ENCODE measurements around the gene MATN4. TPM values are rescaled to one million over a fixed set of nuclear protein-coding genes. Genes with fewer than 3 reads are reported as not detected.

Gene MATN4
- total RNA-seq, 1 experiment from 2014 or later: 0.64 TPM

DNA sequence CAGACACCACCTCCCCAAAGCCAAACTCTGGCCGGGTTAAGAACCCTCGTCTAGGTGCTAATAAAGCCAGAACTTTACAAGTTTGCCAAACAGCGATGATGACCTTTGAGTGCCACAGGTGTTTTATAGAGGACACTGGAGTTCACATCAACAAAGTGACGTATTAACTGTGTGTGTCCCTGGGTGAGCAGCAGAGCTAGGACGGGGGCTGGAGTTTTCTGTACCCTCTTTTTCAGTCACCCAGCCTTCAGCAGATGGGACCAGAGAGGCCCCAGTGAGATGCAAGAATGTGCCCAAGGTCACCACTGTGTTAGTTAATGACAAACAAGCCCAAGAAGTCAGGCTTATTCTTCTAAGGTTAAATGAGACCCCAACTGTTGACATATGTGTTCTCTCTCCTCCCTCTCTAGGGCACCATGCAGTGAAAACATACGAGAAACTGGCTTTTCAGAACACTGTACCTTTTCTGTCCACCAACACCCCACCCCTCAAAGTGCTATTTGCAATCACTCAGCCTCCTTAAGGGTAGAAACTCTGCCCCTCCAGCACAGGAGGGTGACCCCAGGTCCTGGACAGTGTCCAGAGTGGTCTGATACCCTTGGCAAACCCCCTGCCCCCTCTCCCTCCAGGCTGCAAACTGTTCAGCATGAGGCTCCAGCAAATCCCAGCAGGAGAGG is 34.9 kb upstream of the MATN4 start:
- H3K9me3 ChIP-seq (ENCODE audit: control insufficient read depth in 1 of 2, insufficient read depth in 1 of 2, low read depth in 1 of 2, low read length in 2 of 2): no peaks in the 10 kb centered on the region
- ChIA-PET CTCF (interaction anchor here (1.0 kb wide), 1 partner anchor 428 kb away, joined by 3 read pairs; no protein-coding TSS in a partner anchor), POLR2A (interaction anchor here (0.8 to 2.1 kb wide), 9 partner anchors 8 to 31 kb away, joined by 3 to 11 read pairs (median 4); partner anchors contain the start of gene SYS1), RAD21 (ENCODE audit: low non-redundant PET in 1 of 2, low total read pairs in 2 of 2, uncharacterized antibody in 2 of 2, unreplicated experiment in 2 of 2) (no interaction called here)
- H3K27me3 ChIP-seq (ENCODE audit: insufficient read depth, low read length): no peaks in the 10 kb centered on the region
- DNase-seq (ENCODE audit: low read depth, low spot score): no peak
- peak overlapping the region; percentile 18 to 82; a peak in 3 of 4 replicates for H3K4me3 ChIP-seq (replicated peaks in 1 of 2; ENCODE audit: low read depth in 1 of 2, low read length in 2 of 2)
- intact Hi-C loops (cut with micrococcal nuclease): no loop called here
- TF ChIP-seq JUND (IDR thresholded peaks at IDR 0.05): no peak
- no peak for TF ChIP-seq EGR1 (IDR thresholded peaks at IDR 0.05; ENCODE audit: low read depth)
- no peak for TF ChIP-seq CEBPB (IDR thresholded peaks at IDR 0.05; ENCODE audit: low read depth)
- no peak for TF ChIP-seq EZH2phosphoT487 (IDR thresholded peaks at IDR 0.05; ENCODE audit: borderline replicate concordance)
- no peak for TF ChIP-seq FOSL1 (IDR thresholded peaks at IDR 0.05; ENCODE audit: low read depth)
- no TSS peak for BruUV-seq (replicated peaks)
- peak overlapping the region; percentile 91 for H3K4me2 ChIP-seq (ENCODE audit: low read length)
- H3K27ac ChIP-seq (ENCODE audit: low read depth, low read length): peak overlapping the region; percentile 82
- peaks cover 92 to 98% of the 10 kb centered on the region in 2 experiments for H3K4me1 ChIP-seq (ENCODE audit: control insufficient read depth in 1 of 2, insufficient read depth in 2 of 2, low read length in 2 of 2)
- peak overlapping the region; percentile 80 for H3K9ac ChIP-seq (ENCODE audit: low read length)
- peaks cover 100% of the 10 kb centered on the region for H3K79me2 ChIP-seq (ENCODE audit: insufficient read depth, low read length)
- H3K9me2 ChIP-seq (ENCODE audit: insufficient read depth): no peaks in the 10 kb centered on the region
- no peak overlapping the region for H2AFZ ChIP-seq (ENCODE audit: low read depth, low read length, poor library complexity, severe bottlenecking)
- H3K36me3 ChIP-seq (ENCODE audit: control insufficient read depth in 1 of 2, insufficient read depth in 2 of 2, low read length in 2 of 2): peaks cover 0 to 13% of the 10 kb centered on the region in 2 experiments; a peak in 1 of 4 replicates
- no peaks in the 10 kb centered on the region for H4K20me1 ChIP-seq (ENCODE audit: insufficient read depth)
- no peak for ATAC-seq

DNA sequence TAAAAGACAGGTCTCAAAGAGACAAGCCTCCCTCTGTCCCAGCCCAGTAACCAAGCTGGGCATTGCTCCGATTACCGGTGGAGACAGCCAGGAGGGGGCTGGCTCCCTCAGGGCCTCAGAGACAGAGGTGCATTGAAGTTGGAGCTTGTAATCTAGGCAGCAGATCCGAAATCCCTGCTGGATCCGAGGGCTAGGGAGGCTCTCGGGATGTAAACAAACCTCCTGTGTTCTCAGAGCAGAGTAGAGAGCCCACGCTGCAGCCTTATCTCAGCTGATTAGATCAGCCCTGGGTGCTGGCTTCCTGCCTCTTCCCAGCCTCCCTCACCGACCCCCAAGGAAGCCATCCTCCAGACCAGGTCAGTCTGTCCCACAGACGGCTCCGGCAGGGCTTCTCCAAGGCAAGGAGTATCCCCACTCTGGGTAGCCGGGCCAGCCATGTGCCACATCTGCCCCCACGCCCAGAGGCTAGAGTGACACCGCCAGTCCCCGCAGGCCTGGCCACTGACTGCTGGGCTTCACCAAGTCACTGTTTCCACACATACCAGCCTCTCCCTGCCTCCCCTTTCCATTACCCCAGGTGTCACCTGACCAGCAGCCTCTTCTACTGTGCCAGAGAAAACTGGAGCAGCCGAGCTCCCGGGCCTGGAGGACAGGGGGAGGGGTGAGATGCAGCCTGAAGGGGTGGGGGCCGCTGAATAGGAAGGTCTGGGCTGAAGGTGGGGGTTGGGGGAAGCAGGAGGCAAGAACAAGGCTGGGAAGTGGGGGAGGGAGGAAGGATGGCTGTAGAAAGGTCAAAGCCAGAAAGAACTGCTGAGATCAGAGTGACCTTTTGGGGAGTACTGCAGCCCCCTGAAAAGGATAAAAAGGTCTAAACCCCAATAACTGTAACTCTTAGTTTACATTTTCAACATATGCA is 34.1 kb upstream of the MATN4 start:
- Histone ChIP-seq H3K27ac (ENCODE audit: low read depth, low read length) (peak overlapping the region; percentile 82), H4K20me1 (ENCODE audit: insufficient read depth) (no peaks in the 10 kb centered on the region), H3K79me2 (ENCODE audit: insufficient read depth, low read length) (peaks cover 100% of the 10 kb centered on the region), H3K4me1 (ENCODE audit: control insufficient read depth in 1 of 2, insufficient read depth in 2 of 2, low read length in 2 of 2) (peaks cover 97 to 100% of the 10 kb centered on the region in 2 experiments), H3K4me2 (ENCODE audit: low read length) (peak overlapping the region; percentile 91), H2AFZ (ENCODE audit: low read depth, low read length, poor library complexity, severe bottlenecking) (no peak overlapping the region), H3K4me3 (replicated peaks in 1 of 2; ENCODE audit: low read depth in 1 of 2, low read length in 2 of 2) (peak overlapping the region; percentile 18 to 82), H3K9me2 (ENCODE audit: insufficient read depth) (no peaks in the 10 kb centered on the region), H3K9me3 (ENCODE audit: control insufficient read depth in 1 of 2, insufficient read depth in 1 of 2, low read depth in 1 of 2, low read length in 2 of 2) (no peaks in the 10 kb centered on the region), H3K9ac (ENCODE audit: low read length) (peak overlapping the region; percentile 80), H3K36me3 (ENCODE audit: control insufficient read depth in 1 of 2, insufficient read depth in 2 of 2, low read length in 2 of 2) (peaks cover 0 to 13% of the 10 kb centered on the region in 2 experiments; a peak in 1 of 4 replicates), H3K27me3 (ENCODE audit: insufficient read depth, low read length) (no peaks in the 10 kb centered on the region)
- DNase-seq (ENCODE audit: low read depth, low spot score) (no peak), ATAC-seq (peak; percentile 26)
- BruUV-seq (replicated peaks): no TSS peak
- CTCF ChIA-PET: interaction anchor here (1.0 kb wide), 1 partner anchor 429 kb away, joined by 3 read pairs; no protein-coding TSS in a partner anchor
- intact Hi-C loops (cut with micrococcal nuclease): no loop called here
- RAD21 ChIA-PET (ENCODE audit: low non-redundant PET in 1 of 2, low total read pairs in 2 of 2, uncharacterized antibody in 2 of 2, unreplicated experiment in 2 of 2): no interaction called here
- POLR2A ChIA-PET: interaction anchor here (0.7 to 2.1 kb wide), 6 partner anchors 8 to 95 kb away, joined by 3 to 7 read pairs (median 4); partner anchors contain the start of gene SYS1
- no peak for TF ChIP-seq SP1 (IDR thresholded peaks at IDR 0.05; ENCODE audit: low read depth)
- TF ChIP-seq POLR2A (IDR thresholded peaks at IDR 0.05; ENCODE audit: borderline replicate concordance, extremely low read depth, insufficient read depth, insufficient read length): no peak
- no peak for TF ChIP-seq ELF1 (IDR thresholded peaks at IDR 0.05; ENCODE audit: borderline replicate concordance, low read depth)
- TF ChIP-seq, protein P1, sequence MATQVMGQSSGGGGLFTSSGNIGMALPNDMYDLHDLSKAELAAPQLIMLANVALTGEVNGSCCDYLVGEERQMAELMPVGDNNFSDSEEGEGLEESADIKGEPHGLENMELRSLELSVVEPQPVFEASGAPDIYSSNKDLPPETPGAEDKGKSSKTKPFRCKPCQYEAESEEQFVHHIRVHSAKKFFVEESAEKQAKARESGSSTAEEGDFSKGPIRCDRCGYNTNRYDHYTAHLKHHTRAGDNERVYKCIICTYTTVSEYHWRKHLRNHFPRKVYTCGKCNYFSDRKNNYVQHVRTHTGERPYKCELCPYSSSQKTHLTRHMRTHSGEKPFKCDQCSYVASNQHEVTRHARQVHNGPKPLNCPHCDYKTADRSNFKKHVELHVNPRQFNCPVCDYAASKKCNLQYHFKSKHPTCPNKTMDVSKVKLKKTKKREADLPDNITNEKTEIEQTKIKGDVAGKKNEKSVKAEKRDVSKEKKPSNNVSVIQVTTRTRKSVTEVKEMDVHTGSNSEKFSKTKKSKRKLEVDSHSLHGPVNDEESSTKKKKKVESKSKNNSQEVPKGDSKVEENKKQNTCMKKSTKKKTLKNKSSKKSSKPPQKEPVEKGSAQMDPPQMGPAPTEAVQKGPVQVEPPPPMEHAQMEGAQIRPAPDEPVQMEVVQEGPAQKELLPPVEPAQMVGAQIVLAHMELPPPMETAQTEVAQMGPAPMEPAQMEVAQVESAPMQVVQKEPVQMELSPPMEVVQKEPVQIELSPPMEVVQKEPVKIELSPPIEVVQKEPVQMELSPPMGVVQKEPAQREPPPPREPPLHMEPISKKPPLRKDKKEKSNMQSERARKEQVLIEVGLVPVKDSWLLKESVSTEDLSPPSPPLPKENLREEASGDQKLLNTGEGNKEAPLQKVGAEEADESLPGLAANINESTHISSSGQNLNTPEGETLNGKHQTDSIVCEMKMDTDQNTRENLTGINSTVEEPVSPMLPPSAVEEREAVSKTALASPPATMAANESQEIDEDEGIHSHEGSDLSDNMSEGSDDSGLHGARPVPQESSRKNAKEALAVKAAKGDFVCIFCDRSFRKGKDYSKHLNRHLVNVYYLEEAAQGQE (IDR thresholded peaks at IDR 0.05; ENCODE audit: low read depth): no peak
- TF ChIP-seq JUND (IDR thresholded peaks at IDR 0.05): no peak
- TF ChIP-seq, protein P2, sequence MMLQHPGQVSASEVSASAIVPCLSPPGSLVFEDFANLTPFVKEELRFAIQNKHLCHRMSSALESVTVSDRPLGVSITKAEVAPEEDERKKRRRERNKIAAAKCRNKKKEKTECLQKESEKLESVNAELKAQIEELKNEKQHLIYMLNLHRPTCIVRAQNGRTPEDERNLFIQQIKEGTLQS (IDR thresholded peaks at IDR 0.05): no peak
- no peak for TF ChIP-seq EZH2 (IDR thresholded peaks at IDR 0.05)
- TF ChIP-seq, protein P3, sequence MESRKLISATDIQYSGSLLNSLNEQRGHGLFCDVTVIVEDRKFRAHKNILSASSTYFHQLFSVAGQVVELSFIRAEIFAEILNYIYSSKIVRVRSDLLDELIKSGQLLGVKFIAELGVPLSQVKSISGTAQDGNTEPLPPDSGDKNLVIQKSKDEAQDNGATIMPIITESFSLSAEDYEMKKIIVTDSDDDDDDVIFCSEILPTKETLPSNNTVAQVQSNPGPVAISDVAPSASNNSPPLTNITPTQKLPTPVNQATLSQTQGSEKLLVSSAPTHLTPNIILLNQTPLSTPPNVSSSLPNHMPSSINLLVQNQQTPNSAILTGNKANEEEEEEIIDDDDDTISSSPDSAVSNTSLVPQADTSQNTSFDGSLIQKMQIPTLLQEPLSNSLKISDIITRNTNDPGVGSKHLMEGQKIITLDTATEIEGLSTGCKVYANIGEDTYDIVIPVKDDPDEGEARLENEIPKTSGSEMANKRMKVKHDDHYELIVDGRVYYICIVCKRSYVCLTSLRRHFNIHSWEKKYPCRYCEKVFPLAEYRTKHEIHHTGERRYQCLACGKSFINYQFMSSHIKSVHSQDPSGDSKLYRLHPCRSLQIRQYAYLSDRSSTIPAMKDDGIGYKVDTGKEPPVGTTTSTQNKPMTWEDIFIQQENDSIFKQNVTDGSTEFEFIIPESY (IDR thresholded peaks at IDR 0.05; ENCODE audit: extremely low read depth, insufficient replicate concordance, low read length): no peak
